T-helper 1 cell treated with Interleukin-12 subunit alpha and Interleukin-12 subunit beta and Interleukin-4 antibody, amounts not matched to agents 30 ng/mL and 1 ng/mL, for 36 hours (primary cell): Measurements from ENCODE around the gene C1orf159. TPM values are rescaled to one million over a fixed set of nuclear protein-coding genes. Genes with fewer than 3 reads are reported as not detected.
"Not testable (repeated sequence)": the region's sequence is repeated elsewhere in the genome, so short reads cannot be mapped to it uniquely, and the experiment has no call there.

Source experiments
- intact Hi-C: fragments of 100-400 bp; cut with micrococcal nuclease; formaldehyde crosslinking; loops from one replicate; pipeline ENCODE4 v1.15.1; 2024
- total RNA-seq: library from RNA; stranded (reverse); gene quantifications from 2 replicates; pipeline ENCODE4 v1.2.3, GENCODE V29; 2022

The C1orf159 gene
- total RNA-seq, 1 donor from 2014 or later: 22.9 TPM

DNA sequence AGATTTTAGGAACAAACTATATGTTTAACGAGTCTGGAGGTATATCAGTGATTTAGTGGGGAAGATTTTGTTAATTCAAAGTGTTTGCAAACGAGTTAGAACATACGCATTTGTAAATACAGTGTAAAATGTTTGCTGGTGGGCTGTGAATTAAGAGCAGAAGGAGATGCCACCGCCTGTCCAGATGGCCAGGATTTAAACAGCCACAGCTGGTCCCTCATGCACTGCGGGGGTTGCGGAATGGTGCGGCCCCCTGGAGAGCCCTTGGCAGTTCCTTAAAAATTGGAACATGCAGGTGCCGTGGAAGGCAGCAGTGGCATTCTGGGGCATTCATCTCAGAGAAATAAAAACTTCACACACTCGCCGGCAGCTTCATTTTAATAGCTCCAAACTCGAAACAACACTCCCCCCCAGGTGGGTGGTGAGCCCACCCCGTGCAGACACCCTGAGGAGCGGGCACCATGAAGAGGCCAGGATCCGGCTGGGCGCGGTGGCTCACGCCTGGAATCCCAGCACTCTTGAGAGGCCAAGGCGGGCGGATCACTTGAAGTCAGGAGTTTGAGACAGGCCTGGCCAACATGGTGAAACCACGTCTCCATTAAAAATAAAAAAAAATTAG lies 3.5 kb upstream of the C1orf159 start:
- intact Hi-C loops: loop anchor here (10.0 kb wide), 1 partner anchor 1405 kb away; the partner anchor contains the start of gene PANK4

DNA sequence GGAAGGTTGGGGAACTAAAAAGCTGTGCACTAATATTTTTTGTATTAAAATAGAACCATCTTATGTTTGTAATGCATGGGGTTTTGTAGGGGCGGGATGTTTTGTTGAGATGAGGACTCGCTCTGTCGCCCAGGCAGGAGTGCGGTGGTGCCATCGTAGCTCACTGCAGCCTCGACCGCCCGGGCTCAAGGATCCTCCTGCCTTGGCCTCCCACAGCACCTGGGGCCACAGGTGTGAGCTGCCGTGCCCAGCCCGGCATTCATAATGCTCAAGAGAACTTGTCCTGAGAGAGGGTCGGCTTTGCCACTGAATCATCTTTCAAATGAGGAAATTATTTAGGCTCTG lies 3.0 kb upstream of the C1orf159 start:
- intact Hi-C loops: loop anchor here (10.0 kb wide), 1 partner anchor 1406 kb away; the partner anchor contains the start of gene PANK4

DNA sequence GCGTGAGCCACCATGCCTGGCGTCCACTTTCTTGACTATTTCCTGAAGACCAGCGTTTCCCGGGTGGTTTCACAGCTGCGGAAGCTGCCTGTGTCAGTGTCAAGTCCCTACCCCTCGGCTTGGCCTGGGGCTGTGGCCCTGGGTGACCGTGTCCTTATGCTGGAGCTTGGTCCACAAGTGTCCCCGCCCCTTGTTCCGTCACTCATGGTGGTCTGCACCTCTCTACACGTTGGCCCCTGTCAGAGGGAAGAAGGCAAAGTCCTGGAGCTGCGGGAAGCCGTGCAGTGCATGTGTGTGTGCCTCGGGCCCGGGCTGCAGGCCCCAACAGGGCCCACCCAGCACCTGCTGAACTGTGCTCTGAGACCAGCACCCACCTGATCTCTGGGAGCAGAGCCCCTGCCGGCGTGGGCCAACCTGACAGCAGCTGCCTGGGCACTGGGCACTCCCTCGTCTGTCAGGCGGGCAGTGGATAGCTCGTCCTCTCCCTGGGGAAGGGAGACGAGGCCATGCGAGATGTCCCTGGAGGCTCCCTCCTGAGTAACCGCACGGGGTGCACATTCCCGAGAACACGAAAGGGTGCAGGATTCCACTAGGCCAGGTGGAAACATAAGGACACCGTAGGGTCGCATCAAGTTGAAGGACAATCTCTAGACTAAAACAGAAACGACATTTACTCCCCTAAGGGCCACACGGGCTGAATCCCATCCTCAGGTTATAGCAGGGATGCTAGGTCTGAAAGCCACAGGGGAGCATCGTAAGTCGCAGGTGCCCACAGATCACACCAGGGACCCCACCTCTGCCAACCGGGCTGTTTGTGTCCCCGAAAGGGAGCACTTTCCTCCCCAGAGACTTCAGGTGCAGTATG lies 2.4 kb upstream of the C1orf159 start:
- intact Hi-C loops: loop anchor here (10.0 kb wide), 1 partner anchor 1407 kb away; the partner anchor contains the start of gene PANK4

DNA sequence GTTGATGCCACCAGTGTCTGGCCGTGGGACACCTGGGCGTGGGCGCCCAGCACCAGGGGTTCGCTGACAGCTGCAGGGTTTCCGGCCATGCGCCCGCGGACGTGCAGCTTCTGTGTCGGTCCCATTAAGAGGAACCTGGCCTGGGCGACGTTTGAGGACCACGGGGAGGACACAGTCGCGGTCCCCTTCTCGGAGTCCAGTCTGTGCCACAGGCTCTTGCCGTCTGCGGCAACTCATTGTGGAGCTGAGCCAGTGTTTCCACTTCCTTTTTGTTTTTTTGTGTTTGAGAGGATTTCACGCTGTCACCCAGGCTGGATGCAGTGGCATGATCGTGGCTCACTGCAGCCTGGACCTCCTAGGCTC lies 1.6 kb upstream of the C1orf159 start:
- intact Hi-C loops: loop anchor here (2.0 to 10.0 kb wide), 4 partner anchors 85 to 1407 kb away; partner anchors contain the start of genes CCNL2 and PANK4

DNA sequence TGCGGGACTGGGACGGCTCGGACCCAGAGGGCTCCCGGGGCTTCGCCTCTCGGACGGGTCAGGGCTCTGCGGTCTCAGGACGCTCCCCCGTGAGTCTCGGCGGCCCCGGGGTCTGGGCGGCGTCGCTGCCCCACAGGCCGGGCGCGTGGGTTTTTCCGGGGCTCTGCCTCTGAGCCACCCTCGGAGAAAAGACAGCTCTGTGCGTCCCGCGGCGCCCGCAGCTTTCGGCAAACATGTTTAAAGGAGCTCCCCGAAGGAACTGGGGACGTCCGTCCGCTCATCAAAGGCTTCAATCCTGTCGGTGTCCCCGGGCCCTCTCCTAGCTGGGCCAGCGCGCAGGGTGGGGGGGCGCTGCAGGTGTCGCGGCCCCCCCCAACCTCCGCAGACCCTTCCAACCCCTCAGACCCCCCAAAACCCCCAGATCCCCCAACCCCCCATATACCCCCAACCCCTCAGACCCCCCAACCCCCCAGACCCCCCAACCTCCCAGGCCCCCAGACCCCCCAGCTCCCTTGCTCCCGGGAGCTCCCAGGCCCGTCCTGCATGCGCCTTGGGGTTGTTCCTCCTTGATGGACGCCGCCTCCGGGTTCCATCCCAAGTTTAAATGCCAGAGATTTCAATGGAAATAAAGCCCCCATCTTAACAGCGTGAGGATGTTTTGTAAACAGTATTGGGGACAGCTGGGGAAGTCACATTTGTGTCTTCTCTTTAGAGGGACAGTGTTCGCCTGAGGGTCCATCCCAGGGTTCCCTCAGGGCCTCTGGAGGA lies 996 bp upstream of the C1orf159 start:
- intact Hi-C loops: loop anchor here (1.0 to 10.0 kb wide), 14 partner anchors 18 to 1408 kb away; partner anchors contain the start of genes AURKAIP1, CCNL2, CPTP and INTS11

DNA sequence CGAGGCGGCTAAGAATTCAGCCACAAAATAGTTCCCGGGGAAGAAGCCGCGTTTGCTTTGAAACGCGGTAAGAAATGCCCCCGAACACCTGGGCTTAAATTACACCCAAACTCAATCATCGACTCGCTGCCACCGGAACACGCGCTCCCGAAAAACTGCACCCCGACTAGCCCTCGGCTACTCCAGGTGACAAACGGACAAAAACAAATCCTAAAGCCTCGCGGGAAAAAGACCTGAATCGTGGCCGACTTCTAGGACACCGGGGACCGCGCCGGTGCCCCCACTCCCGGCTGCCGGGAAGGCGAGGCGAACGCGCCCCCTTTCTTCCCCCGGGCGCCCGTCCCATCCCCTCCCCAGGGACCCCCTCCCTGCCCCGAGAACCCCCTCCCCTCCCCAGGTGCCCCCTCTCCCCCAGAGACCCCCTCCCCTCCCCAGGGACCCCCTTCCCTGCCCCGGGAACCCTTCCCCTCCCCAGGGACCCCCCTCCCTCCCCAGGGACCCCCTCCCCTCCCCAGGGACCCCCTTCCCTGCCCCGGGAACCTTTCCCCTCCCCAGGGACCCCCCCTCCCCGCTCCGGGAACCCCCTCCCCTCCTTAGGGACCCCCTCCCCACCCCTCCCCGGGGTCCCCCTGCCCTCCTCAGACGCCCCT lies 628 bp downstream of the C1orf159 start:
- intact Hi-C loops: loop anchor here (10.0 kb wide), 1 partner anchor 1410 kb away; the partner anchor contains the start of gene PANK4

DNA sequence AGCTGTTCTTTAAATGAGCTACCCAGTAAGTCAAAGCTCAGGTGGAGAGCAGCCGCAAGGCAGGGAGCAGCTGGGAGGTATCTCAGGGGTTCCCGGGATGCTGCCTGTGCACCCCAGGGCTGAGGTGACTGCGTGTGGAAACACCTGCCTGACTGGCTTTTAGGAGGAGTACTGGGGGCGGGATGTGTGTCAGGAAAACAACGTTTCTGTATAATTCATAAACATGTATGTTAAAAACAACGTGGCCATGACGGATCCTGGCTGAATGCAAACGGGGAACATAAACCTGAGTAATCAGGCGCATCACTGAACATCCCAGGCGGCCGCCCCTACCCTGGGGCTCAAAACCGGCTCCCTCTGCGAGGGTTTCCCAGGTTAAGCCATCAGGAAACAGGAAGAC lies 1.5 kb downstream of the C1orf159 start:
- intact Hi-C loops: loop anchor here (10.0 kb wide), 1 partner anchor 1410 kb away; the partner anchor contains the start of gene PANK4

DNA sequence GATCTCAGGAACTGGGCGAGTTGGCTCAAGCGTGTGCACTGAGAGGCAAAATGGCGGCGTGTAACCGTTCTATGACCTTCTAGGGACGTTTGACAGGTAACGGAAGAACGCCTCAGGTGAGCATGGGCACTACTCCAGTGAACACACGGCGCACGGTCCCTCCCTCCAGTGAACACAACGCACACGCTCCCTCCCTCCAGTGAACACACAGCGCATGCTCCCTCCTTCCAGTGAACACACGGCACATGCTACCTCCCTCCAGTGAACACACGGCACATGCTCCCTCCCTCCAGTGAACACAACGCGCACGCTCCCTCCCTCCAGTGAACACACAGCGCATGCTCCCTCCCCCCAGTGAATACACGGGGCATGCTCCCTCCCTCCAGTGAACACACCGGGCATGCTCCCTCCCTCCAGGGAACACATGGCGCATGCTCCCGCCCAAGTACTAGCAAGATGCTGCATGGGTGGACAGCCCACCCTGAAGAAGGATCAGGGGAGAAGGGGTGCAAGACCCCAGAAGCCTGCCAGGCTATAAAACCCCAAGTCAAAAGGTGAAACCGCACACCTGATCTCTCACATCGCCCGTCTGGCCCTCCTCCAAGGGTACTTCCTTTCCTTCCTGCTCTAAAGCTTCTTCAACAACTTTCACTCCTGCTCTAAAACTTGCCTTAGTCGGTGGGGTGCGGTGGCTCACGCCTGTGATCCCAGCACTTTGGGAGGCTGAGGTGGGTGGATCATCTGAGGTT lies 3.5 kb downstream of the C1orf159 start:
- intact Hi-C loops: loop anchor here (10.0 kb wide), 1 partner anchor 1412 kb away; the partner anchor contains the start of gene PANK4

DNA sequence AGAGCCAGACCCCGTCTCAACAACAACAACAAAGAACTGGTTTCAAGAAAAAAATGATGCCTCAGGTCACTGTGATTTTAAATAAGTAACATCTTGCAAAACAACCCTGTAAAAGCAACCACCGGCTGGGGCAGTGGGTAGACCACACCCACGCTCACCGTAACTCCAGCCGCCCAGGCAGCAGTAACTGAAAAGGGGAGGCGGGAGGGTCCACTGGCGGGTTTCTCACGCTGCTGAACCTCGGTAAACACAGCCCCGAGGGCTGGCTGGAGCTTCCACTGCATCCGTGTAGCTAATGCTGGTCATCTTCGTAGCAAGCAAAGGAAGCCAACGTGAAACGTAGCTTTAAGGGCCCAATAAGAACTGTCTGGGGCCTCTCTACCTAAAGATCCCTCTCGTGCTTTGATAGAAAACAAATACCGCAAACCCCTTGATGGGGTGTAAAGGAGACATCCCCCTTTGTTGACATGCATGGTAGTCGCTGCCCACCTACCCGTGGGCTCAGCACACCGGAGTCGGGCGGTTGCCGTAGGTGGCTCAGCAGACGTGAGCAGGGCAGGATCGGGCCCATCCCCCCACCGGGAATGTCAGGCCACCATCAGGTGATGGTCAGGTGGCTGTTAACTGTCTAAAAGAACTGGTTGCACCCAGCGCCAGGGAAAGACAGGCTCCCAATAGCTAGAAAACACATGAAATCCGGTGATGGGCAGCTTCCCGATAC lies 4.2 kb downstream of the C1orf159 start:
- intact Hi-C loops: loop anchor here (10.0 kb wide), 1 partner anchor 1413 kb away; the partner anchor contains the start of gene PANK4

DNA sequence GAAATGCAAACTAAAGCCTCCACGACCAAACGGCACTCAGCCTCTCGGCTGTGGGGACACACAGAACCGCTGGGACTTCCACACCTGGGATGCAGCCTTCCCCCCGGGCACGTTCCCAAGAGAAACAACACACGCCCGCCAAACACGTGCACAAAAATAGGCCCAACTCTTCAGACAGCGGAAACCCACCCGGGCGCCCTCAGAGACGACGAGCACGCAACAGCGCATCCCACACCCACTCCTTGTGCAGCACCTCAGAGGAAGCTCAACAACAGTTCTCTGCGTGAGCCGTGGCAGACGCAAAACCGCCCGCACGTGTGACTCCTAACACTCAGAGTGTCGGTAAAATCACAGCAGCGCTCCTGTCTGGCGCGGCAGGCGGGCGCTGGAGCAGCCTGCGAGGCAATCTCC lies 5.3 kb downstream of the C1orf159 start:
- intact Hi-C loops: loop anchor here (10.0 kb wide), 1 partner anchor 1414 kb away; the partner anchor contains the start of gene PANK4

DNA sequence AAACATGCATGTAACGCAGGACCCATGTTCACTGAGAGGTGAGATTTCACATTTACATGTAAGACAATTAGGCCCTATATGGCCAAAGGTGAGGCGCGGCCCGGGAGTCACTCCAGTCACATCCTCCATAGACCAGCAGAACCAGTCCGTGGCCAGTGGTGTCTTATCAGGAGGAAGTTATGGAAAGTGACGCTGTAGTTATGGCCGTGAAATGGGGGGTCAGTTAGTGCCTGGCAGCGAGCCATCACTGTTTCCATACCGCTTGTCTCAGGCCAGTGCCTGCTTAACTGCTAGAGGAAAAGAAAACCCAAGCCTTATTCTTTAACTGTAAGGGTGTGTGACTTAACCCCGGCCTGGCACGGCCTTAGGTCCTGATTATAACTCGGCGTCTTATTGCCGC lies 6.1 kb downstream of the C1orf159 start:
- intact Hi-C loops: loop anchor here (10.0 kb wide), 1 partner anchor 1415 kb away; the partner anchor contains the start of gene PANK4

DNA sequence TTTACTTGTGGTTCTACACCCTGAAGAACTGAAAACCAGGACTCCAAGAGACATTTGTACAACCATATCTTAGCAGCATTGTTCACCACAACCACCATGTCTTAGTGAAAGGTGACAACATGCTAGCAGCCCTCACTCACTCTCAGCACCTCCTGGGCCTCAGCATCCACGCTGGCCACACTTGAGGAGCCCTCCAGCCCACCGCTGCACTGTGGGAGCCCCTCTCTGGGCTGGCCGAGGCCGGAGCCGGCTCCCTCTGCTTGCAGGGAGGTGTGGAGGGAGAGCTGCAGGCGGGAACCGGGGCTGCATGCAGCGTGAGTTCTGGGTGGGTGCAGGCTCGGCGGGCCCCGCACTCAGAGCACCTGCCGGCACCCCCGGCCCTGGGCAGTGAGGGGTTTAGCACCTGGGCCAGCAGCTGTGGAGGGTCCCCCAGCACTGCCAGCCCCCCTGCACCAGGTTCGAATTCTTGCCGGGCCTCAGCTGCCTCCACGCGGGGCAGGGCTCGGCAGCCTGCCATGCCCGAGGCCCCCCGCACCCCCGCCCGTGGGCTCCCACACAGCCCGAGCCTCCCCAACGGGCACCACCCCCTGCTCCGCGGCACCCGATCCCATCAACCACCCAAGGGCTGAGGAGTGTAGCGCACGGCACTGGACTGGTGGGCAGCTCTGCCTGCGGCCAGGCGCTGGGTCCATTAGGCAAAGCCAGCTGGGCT lies 9.2 kb downstream of the C1orf159 start:
- intact Hi-C loops: no loop called here

DNA sequence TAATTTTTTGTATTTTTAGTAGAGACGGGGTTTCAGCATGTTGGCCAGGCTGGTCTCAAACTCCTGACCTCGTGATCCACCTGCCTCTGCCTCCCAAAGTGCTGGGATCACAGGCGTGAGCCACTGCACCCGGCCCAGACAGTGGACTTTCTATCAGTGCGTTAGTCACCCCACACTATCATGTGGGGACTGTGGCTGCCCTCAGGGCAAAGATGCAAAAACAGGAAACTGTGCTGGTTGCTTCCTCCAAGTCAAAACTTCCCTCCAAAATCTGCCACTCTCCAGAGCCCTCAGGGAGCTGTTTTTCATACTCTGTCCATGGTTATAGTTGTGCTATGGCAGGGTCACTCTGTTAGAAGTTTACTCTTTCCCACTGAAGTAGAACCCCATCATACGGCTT lies 11.7 kb downstream of the C1orf159 start:
- intact Hi-C loops: not testable (repeated sequence)

DNA sequence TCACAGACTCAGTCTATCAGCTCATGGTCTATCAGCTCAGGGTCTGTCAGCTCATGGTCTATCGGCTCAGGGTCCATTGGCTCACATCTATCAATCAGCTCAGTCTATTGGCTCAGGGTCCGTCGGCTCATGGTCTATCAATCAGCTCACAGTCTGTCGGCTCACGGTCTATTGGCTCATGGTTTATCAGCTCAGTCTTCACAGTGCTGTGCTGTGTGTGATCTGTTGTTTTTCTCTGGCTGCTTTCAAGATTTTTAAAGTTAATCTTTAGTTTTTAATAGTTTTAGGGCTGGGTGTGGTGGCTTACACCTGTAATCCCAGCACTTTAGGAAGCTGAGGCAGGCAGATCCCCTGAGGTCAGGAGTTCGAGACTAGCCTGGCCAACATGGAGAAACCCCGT lies 14.4 kb downstream of the C1orf159 start:
- intact Hi-C loops: no loop called here

DNA sequence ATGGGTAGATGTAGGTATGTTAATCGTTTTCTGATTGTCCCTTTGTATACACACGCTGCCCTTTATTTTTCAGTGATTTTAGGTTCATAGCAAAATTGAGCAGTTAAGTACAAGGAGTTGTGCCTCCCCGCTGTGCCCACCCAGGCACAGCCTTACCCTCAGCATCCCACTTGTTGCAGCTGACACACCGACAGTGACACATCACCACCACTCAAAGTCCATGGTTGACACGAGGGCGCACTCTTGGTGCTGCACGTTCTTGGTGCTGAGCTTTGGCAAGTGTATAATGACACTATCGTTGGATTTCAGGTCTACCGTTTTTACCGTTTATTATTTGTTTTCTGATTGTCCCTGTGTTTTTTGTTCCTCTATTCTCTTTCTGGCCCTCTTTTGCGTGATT lies 15.6 kb downstream of the C1orf159 start:
- intact Hi-C loops: no loop called here

DNA sequence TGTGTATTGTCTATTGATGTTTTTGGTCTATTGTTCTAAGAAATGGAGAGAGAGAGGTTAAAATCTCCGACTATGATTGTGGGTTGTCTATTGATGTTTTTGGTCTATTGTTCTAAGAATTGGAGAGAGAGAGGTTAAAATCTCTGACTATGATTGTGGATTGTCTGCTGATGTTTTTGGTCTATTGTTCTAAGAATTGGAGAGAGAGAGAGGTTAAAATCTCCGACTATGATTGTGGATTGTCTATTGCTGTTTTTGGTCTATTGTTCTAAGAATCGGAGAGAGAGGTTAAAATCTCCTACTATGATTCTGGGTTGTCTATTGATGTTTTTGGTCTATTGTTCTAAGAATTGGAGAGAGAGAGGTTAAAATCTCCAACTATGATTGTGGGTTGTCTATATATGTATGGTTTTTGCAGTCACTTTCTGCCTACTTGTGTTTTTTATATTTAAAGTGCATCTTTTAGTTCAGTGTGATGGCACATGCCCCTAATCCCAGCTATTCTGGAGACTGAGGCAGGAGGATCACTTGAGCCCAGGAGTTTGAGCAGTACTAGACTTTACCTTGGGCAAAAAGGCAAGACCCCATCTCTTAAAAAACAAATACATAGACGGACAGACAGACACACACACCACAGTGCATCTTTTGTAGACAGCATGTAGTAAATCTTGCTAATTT lies 16.2 kb downstream of the C1orf159 start:
- intact Hi-C loops: loop anchor here (1.0 kb wide), 1 partner anchor 17 kb away; the partner anchor contains the start of gene C1orf159

DNA sequence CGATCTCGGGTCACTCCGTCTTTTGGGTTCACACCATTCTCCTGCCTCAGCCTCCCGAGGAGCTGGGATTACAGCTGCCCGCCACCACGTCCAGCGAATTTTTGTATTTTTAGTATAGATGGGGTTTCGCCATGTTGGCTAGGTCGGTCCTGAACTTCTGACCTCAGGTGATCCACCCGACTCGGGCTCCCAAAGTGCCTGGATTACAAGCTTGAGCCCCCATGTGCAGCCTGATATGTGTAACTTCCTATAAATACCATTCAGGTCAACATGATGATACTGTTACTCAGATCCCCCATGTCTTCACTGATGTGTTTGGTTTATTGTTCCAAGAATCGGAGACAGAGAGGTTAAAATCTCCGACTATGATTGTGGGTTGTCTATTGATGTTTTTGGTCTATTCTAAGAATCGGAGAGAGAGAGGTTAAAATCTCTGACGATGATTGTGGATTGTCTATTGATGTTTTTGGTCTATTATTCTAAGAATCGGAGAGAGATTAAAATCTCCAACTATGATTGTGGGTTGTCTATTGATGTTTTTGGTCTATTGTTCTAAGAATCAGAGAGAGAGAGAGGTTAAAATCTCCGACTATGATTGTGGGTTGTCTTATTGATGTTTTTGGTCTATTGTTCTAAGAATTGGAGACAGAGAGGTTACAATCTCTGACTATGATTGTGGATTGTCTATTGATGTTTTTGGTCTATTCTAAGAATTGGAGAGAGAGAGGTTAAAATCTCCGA lies 17.0 kb downstream of the C1orf159 start:
- intact Hi-C loops: loop anchor here (1.0 kb wide), 1 partner anchor 17 kb away; the partner anchor contains the start of gene C1orf159
